NT2/D1 (cell line): ENCODE data around the gene GALNT7.

Experiments
- SUZ12 ChIP-seq: IDR thresholded peaks from 2 replicates; pipeline ENCODE4 v1.6.1; 2011; ENCODE audit not compliant: insufficient read length, insufficient read depth; ENCODE audit errors: extremely low read depth
- YY1 ChIP-seq: IDR thresholded peaks from 2 replicates; pipeline ENCODE4 v1.6.1; 2011; ENCODE audit not compliant: insufficient read length, insufficient read depth
- ZNF274 ChIP-seq: IDR thresholded peaks from 2 replicates; pipeline ENCODE4 v1.6.1; 2011; ENCODE audit warnings: mild to moderate bottlenecking, low read depth, low read length

GRCh38 chr4:173362666-173363065 is 194.1 kb downstream of the GALNT7 start:
- TF ChIP-seq YY1: no peak
- TF ChIP-seq SUZ12: no peak
- no peak for TF ChIP-seq ZNF274
